ENCODE data around the gene VTI1A.

Gene VTI1A

DNA sequence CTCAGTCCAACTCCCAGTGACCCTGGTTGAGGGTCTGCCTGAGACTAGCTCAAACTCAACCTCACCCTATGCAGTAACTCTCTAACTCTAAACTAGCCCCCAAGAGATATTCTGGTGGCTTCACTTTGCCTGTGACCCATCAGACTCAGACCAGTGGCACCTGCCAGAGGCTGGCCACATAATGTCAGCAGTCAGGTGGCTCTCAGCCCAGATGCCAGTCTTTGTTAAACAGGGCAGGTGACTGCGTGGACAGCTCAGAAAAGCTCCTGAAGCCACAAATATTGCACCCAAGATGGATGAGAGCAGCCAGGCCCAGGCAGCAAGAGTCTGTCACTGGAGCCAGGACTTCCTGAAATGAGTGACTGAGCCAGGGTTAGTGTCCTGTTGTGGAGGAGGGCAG lies 373.3 kb downstream of the VTI1A start:
- no peak overlapping the region for H3K4me3 ChIP-seq (ENCODE audit: low read length)
- no peak for DNase-seq (ENCODE audit: low read depth)
- TF ChIP-seq, protein P1, sequence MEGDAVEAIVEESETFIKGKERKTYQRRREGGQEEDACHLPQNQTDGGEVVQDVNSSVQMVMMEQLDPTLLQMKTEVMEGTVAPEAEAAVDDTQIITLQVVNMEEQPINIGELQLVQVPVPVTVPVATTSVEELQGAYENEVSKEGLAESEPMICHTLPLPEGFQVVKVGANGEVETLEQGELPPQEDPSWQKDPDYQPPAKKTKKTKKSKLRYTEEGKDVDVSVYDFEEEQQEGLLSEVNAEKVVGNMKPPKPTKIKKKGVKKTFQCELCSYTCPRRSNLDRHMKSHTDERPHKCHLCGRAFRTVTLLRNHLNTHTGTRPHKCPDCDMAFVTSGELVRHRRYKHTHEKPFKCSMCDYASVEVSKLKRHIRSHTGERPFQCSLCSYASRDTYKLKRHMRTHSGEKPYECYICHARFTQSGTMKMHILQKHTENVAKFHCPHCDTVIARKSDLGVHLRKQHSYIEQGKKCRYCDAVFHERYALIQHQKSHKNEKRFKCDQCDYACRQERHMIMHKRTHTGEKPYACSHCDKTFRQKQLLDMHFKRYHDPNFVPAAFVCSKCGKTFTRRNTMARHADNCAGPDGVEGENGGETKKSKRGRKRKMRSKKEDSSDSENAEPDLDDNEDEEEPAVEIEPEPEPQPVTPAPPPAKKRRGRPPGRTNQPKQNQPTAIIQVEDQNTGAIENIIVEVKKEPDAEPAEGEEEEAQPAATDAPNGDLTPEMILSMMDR (conservative IDR thresholded peaks at IDR 0.05; ENCODE audit: low read depth, low read length), result no peak

DNA sequence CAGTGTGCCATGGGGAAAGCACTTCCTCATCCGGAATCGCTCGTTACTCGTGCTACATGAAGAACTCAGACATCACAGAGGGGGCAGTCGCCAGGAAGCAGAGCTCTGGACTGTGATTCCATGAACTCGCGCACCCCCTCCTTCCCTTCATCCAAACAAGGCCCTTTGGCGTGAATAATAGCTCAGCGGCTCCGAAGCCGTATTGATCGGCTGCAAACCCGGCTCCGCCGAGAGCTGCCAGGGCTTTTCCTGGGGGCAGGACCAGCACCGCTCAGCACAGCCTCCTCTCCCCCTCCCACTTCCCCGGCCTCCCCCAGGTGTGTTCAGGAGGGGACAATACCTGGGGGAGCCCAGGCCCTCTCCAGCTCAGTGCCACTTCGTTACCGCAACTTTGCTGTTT lies 374.0 kb downstream of the VTI1A start:
- DNase-seq (ENCODE audit: low read depth), result no peak
- TF ChIP-seq, protein P1 (conservative IDR thresholded peaks at IDR 0.05; ENCODE audit: low read depth, low read length), result no peak

DNA sequence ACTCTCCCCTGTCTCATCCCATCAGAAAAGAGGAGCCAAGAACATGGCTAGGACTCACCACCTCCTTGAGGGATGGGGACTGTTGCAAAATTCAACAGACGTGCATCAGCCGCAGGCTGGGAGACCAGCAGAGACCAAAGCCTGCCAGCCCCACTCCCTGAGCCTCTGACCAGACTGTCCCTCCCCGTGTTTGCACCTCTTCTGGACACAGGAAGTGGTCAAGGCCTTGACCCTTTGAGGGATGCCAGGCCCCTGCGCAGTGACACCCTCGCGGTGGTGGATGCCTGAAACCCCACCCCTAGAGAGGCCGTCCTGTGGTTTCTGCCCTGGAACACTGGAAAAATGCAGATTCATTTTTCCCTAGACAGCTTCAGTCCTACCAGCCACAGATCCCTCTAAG lies 374.6 kb downstream of the VTI1A start:
- no peak for DNase-seq (ENCODE audit: low read depth)
- H3K4me3 ChIP-seq (ENCODE audit: low read length), result no peak overlapping the region
- TF ChIP-seq, protein P1 (conservative IDR thresholded peaks at IDR 0.05; ENCODE audit: low read depth, low read length), result no peak

More for the DNA sequence above, 374.0 kb downstream of the VTI1A start:
- H3K4me3 ChIP-seq (ENCODE audit: low read length), result no peak overlapping the region

DNA sequence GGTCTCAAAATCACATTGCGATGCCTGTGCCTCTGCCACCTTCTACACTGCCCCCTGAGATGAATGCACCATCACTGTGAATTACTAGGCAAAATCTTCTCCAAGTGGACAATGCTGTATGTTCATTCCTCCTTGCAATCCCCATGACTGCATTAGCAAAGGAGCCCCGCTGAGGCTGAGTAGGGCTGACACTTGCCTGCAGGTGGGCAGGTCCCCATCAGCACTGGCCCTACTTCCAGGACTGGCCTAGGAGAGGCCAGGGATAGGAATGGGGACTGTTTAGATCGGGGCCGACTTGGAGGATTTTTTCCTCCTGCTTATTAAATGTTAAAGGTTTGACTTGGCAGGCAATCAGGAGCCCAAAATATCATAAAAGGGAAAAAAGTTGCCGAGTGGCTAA lies 376.0 kb downstream of the VTI1A start:
- DNase-seq (ENCODE audit: low read depth), result no peak
- no peak overlapping the region for H3K4me3 ChIP-seq (ENCODE audit: low read length)
- TF ChIP-seq, protein P1 (conservative IDR thresholded peaks at IDR 0.05; ENCODE audit: low read depth, low read length), result no peak

DNA sequence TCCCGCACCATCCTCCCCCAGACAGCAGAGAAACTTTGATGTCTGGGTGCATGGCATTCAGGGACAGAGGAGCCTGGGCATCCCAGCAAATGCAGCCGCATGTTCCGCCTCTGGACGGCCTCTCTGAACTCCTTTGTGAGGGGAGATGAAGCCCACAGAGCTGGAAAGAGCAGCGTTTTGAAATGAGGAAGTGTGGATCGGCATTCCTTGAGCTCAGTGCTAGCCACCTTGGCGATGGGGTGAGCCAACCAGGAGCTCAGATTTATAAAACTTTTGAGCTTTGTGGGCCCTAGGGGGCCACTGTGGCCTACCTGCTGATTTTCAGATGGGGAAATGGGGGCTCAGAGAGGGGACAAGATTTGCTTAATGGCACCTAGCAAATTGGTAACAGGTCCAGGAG lies 376.6 kb downstream of the VTI1A start:
- TF ChIP-seq, protein P1 (conservative IDR thresholded peaks at IDR 0.05; ENCODE audit: low read depth, low read length), result no peak
- DNase-seq (ENCODE audit: low read depth), result no peak
- H3K4me3 ChIP-seq (ENCODE audit: low read length), result no peak overlapping the region

DNA sequence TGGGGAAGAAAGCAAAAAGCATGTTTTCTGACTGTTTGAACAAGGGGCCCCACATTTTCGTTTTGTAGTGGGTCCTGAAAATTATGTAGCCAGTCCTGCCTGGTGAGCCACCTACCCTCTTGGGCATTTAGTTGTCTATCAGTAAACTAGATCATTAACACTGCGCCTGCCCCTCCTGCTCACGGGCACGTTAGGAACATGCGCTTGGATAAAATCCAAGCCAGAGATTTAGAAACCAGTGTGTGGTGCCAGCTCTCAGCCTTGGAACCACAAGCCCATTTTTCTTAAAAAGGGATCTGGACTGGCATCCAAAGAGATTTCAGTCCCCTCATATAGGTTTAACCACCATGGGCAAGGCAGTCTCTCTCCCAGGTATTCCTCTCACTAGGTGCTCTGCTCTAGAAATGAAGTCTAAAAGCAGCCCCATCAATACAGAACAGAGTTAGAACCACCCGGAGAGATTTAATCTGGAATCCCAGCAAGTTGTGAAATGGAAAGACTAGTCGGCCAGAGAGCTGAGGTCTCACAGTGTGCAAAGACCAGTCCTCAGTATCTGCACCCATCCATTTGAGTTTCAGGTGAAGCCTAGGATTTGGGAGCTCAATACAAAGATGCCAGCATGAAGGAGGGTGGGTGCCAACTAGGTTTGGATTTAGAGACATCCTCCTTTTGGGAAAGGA lies 379.1 kb downstream of the VTI1A start:
- TF ChIP-seq, protein P1 (conservative IDR thresholded peaks at IDR 0.05; ENCODE audit: low read depth, low read length), result no peak
- DNase-seq (ENCODE audit: low read depth), result no peak
- no peak overlapping the region for H3K4me3 ChIP-seq (ENCODE audit: low read length)

DNA sequence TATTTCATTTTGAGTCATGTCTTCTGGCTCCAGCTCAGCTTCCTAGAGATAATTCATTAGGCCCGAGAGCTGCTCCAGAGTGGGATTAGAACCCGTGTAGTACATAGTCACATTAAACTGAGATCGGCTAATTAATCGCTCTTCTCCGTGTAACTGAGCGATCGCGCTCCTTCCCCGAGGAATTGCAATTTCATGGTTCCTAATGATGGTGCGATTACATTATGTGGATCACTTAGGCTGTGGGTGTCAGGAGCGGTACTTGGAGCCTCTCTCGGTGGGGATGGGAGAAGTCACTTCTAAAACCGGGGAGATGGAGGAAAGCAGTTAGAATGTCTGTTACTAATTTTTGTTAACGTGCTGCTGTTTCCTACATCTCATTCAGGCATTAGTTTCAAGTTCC lies 380.1 kb downstream of the VTI1A start:
- no peak for DNase-seq (ENCODE audit: low read depth)
- H3K4me3 ChIP-seq (ENCODE audit: low read length), result no peak overlapping the region
- TF ChIP-seq, protein P1 (conservative IDR thresholded peaks at IDR 0.05; ENCODE audit: low read depth, low read length), result no peak
